Measurements from ENCODE around the gene BRD1.

The BRD1 gene

GRCh38 chr22:49727191-49727880 lies 100.3 kb downstream of the BRD1 start:
- DNase-seq (ENCODE audit: low spot score) = no peak

- DNase-seq (ENCODE audit: low spot score) = no peak
Measured at GRCh38 chr22:49726701-49727101, 101.0 kb downstream of the BRD1 start.

GRCh38 chr22:49726022-49726681 lies 101.5 kb downstream of the BRD1 start:
- no peak for DNase-seq (ENCODE audit: low spot score)

GRCh38 chr22:49725516-49725915 lies 102.2 kb downstream of the BRD1 start:
- DNase-seq (ENCODE audit: low spot score) = no peak

GRCh38 chr22:49724893-49725489 lies 102.7 kb downstream of the BRD1 start:
- peak; percentile 78 for DNase-seq (ENCODE audit: low spot score)

- DNase-seq (ENCODE audit: low spot score) = peak; percentile 28
Measured at GRCh38 chr22:49724030-49724892, 103.4 kb downstream of the BRD1 start.

- no peak for DNase-seq (ENCODE audit: low spot score)
Measured at GRCh38 chr22:49723478-49724029, 104.1 kb downstream of the BRD1 start.

Measured in activated CD4-positive, alpha-beta T cell treated with anti-CD3 and anti-CD28 coated beads, Interleukin-2, Interleukin-4, amounts not matched to agents 100 ng/mL and 50 ng/mL, durations not matched to agents 16 hours and 8 hours (primary cell).